ENCODE data around the gene TSSK3. TPM values are rescaled to one million over a fixed set of nuclear protein-coding genes. Genes with fewer than 3 reads are reported as not detected.

Gene TSSK3
- total and polyA plus RNA-seq, 9 of the 15 experiments (the other 6 are each of a cell fraction or from before 2014, with no cell fraction given) = 0.27 to 2.8 (median 1.9) TPM

DNA sequence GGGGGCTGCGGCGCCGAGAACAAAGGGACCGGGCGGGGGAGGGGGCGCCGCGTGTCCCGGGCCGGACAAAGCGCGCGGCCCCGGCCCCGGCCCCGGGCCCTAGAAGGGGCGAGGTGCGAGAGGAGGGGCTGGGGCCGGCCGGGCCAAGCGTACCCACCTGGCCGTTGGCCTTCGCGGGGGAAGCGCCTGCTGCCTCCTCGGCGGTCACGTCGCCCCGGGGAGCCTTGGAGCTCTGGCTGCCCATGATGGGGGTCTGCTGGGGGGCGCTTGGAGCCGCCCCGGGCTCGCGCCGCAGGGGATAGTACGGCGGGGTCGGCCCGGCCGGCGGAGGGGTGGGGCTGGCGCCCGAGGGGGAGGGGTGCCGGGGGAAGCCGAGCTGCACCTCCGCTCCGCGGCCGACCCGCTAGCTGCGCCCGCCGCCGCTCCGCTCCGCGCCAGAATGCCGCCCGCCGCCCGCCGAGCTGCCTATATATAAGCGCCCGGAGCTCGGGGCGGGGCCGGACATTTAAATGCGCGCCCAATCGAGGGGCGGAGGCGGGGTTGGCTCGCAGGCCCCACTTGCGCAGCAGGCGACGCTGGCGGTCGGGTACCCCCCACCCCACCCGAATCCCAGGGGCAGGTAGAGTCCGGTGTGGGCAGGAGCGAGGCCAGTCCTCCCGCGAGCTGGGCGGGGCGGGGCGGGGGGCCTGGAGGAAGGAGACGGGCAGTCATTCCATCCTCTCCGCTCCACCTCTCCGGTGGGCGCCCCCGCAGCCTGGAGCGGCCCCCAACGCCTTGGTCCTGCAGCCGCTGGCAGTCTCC, 26.3 kb upstream of the TSSK3 start, which contains the start of gene MARCKSL1:
TSS of gene MARCKSL1 (minus strand) at position 444 of the 801 bp plus-strand sequence. CDS start at position 244, 200 bp downstream.
- Histone ChIP-seq H2AFZ (ENCODE audit: low read depth, low read length) (peak within 1 kb of the TSS; percentile 59), H3K9me3 (replicated peaks; ENCODE audit: control insufficient read depth, insufficient read depth, low read depth, low read length) (no peaks in the 10 kb centered on the region), H3K9ac (ENCODE audit: insufficient read depth in 1 of 2, low read depth in 2 of 2, low read length in 2 of 2) (peak within 1 kb of the TSS; percentile 81 to 97), H3K79me2 (ENCODE audit: control insufficient read depth, insufficient read depth, low read length) (peaks cover 27% of the 10 kb centered on the region), H3K27me3 (ENCODE audit: control insufficient read depth in 2 of 2, insufficient read depth in 2 of 2, low read length in 2 of 2) (no peaks in the 10 kb centered on the region), H4K20me1 (replicated peaks; ENCODE audit: control insufficient read depth, insufficient read depth, low read length) (peaks cover 17% of the 10 kb centered on the region; the same call in 1 of the 2 replicates), H3K36me3 (ENCODE audit: control insufficient read depth, insufficient read depth, low read length) (peaks cover 40% of the 10 kb centered on the region), H3K4me1 (replicated peaks in 1 of 2; ENCODE audit: control insufficient read depth in 2 of 2, insufficient read depth in 2 of 2, low read length in 2 of 2) (peaks cover 25 to 50% of the 10 kb centered on the region in 2 experiments), H3K4me3 (peak within 1 kb of the TSS; percentile 89), H3K9me1 (ENCODE audit: control insufficient read depth, insufficient read depth, low read length) (peaks cover 5% of the 10 kb centered on the region), H3K4me2 (ENCODE audit: insufficient read depth, low read length) (peak within 1 kb of the TSS; percentile 85), H3K27ac (ENCODE audit: extremely low read depth, low read depth, low read length) (peak within 1 kb of the TSS; percentile 88)
- FAIRE-seq = no peak
- POLR2A ChIA-PET = interaction anchor here (0.6 to 5.9 kb wide), 35 partner anchors 11 to 575 kb away, joined by 3 to 59 read pairs (median 4); partner anchors contain the start of genes BSDC1, CCDC28B, HDAC1 and IQCC
- CTCF ChIA-PET (ENCODE audit: low intra/inter-chr PET ratio) = interaction anchor here (0.6 kb wide), 1 partner anchor 68 kb away, joined by 4 read pairs; no protein-coding TSS in a partner anchor
- intact Hi-C loops (cut with micrococcal nuclease) (loop anchor here (1.0 to 5.0 kb wide), 2 partner anchors 56 to 78 kb away; partner anchors contain the start of gene BSDC1), in situ Hi-C loops (cut with MboI) (no loop called here)
- BruUV-seq (replicated peaks) = no TSS peak
- DNase-seq (ENCODE audit: extremely low read depth in 1 of 4, low spot score in 3 of 4) = peak; percentile 89 to 95 (median 94)
- ATAC-seq = peak; percentile 77
- WGBS (ENCODE audit: insufficient coverage, low coverage, missing lambda C conversion rate) = 2% methylated on average over 59 of the region's 95 CpGs
- TF ChIP-seq TCF3 (CRISPR knock-in tag; IDR thresholded peaks at IDR 0.05) = 0 out of 2 replicates have a peak, but pooled peaks have one; percentile 10
- TF ChIP-seq, protein P1, sequence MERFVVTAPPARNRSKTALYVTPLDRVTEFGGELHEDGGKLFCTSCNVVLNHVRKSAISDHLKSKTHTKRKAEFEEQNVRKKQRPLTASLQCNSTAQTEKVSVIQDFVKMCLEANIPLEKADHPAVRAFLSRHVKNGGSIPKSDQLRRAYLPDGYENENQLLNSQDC (CRISPR knock-in tag; IDR thresholded peaks at IDR 0.05) = peak; percentile 62; the same call in 1 of the 2 replicates
- peak; percentile 83 for TF ChIP-seq RBM22 (IDR thresholded peaks at IDR 0.05; ENCODE audit: low read depth, low read length, poor library complexity, severe bottlenecking)
- TF ChIP-seq POLR2A (conservative IDR thresholded peaks at IDR 0.05) = peak; percentile 91
- TF ChIP-seq CBX1 (IDR thresholded peaks at IDR 0.05; ENCODE audit: low read depth) = 0 out of 2 replicates have a peak, but pooled peaks have one; percentile 66
- TF ChIP-seq, protein P2, sequence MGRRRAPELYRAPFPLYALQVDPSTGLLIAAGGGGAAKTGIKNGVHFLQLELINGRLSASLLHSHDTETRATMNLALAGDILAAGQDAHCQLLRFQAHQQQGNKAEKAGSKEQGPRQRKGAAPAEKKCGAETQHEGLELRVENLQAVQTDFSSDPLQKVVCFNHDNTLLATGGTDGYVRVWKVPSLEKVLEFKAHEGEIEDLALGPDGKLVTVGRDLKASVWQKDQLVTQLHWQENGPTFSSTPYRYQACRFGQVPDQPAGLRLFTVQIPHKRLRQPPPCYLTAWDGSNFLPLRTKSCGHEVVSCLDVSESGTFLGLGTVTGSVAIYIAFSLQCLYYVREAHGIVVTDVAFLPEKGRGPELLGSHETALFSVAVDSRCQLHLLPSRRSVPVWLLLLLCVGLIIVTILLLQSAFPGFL (CRISPR knock-in tag; IDR thresholded peaks at IDR 0.05) = no peak; the same call in 1 of the 2 replicates
- no peak for TF ChIP-seq HNRNPUL1 (IDR thresholded peaks at IDR 0.05; ENCODE audit: low read length)
- 0 out of 2 replicates have a peak, but pooled peaks have one; percentile 30 for TF ChIP-seq ZNF431 (CRISPR knock-in tag; IDR thresholded peaks at IDR 0.05)
- TF ChIP-seq HDGF (IDR thresholded peaks at IDR 0.05) = no peak
- no peak for TF ChIP-seq C11orf30 (IDR thresholded peaks at IDR 0.05; ENCODE audit: low read depth)
- peak; percentile 52 for TF ChIP-seq ZNF263 (CRISPR knock-in tag; IDR thresholded peaks at IDR 0.05; ENCODE audit: borderline replicate concordance)
- no peak for TF ChIP-seq CBX8 (IDR thresholded peaks at IDR 0.05; ENCODE audit: borderline replicate concordance, extremely low read depth, low read depth, low read length, poor library complexity, severe bottlenecking)
- TF ChIP-seq CBX2 (IDR thresholded peaks at IDR 0.05; ENCODE audit: insufficient read depth, low read length, poor library complexity, severe bottlenecking) = no peak
- TF ChIP-seq, protein P3, sequence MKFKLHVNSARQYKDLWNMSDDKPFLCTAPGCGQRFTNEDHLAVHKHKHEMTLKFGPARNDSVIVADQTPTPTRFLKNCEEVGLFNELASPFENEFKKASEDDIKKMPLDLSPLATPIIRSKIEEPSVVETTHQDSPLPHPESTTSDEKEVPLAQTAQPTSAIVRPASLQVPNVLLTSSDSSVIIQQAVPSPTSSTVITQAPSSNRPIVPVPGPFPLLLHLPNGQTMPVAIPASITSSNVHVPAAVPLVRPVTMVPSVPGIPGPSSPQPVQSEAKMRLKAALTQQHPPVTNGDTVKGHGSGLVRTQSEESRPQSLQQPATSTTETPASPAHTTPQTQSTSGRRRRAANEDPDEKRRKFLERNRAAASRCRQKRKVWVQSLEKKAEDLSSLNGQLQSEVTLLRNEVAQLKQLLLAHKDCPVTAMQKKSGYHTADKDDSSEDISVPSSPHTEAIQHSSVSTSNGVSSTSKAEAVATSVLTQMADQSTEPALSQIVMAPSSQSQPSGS (CRISPR knock-in tag; IDR thresholded peaks at IDR 0.05) = no peak
- TF ChIP-seq ZC3H11A (IDR thresholded peaks at IDR 0.05; ENCODE audit: low read depth, low read length) = no peak
- TF ChIP-seq, protein P4, sequence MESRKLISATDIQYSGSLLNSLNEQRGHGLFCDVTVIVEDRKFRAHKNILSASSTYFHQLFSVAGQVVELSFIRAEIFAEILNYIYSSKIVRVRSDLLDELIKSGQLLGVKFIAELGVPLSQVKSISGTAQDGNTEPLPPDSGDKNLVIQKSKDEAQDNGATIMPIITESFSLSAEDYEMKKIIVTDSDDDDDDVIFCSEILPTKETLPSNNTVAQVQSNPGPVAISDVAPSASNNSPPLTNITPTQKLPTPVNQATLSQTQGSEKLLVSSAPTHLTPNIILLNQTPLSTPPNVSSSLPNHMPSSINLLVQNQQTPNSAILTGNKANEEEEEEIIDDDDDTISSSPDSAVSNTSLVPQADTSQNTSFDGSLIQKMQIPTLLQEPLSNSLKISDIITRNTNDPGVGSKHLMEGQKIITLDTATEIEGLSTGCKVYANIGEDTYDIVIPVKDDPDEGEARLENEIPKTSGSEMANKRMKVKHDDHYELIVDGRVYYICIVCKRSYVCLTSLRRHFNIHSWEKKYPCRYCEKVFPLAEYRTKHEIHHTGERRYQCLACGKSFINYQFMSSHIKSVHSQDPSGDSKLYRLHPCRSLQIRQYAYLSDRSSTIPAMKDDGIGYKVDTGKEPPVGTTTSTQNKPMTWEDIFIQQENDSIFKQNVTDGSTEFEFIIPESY (CRISPR knock-in tag; IDR thresholded peaks at IDR 0.05) = peak; percentile 54; the same call in 1 of the 2 replicates
